Inflammatory macrophage treated with lipopolysaccharide for 1 hour (primary cell): ENCODE measurements around the gene OR2W1.

Source experiments
- DNase-seq, 2 donors: peaks; one replicate each; pipeline ENCODE4 v3.0.0-alpha.2; 2020 to 2022

Gene OR2W1, protein sequence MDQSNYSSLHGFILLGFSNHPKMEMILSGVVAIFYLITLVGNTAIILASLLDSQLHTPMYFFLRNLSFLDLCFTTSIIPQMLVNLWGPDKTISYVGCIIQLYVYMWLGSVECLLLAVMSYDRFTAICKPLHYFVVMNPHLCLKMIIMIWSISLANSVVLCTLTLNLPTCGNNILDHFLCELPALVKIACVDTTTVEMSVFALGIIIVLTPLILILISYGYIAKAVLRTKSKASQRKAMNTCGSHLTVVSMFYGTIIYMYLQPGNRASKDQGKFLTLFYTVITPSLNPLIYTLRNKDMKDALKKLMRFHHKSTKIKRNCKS

DNA sequence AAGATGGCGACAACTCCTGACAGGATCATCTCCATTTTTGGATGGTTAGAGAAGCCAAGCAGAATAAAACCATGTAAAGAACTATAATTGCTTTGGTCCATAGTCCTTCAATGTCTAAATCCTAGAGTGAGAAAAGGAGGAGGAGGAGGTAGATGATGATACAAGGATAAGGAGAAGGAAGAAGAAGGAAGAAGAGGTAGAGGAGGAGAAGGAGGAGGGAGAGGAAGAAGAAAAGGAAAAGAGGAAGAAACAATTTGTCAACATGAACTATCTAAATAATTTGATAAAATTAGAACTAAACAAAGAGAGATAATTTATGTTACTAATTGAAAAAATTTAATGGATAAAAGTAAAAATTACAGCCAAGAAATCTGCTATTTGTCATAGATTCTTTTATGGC is at the start of gene OR2W1:
OR2W1 (minus strand) TSS at position 101 of the 400 bp plus-strand sequence; CDS start at position 101, 0 bp downstream.
- DNase-seq = no peak

DNA sequence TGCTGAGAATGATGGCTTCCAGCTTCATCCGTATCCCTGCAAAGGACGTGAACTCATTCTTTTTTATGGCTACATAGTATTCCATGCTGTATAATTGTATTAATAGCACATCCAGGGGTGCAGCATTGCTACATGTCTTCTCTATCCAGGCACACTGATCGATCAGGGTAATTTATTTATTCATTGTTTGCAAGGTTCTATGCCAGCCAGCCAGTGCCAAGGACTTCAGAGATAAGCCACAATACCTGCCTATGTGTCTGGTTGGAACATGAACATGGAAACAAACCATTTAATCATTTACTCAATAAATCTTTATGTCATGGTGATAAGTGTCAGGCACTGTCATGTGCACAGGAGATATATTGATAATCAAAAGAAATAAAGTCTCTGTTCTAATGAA is 48.0 kb upstream of the OR2W1 start:
- no peak for DNase-seq

DNA sequence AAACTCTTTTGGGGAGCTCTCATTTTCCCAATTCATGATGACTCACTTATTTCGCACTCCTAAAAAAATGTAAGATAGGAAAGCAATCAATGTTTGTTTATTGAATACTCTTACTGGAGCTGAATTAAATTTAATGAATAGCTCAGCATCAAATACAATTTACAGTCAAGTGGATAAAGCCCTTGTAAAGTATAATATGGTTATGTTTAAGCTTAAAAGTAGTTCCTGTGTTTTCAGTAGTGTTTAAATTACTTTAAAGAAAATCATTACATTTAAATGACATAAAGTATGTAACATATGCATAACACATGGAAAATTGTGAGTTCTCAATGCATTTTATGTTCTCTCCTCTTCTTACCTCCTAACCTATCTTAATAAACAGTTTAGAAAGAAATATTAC is 42.2 kb upstream of the OR2W1 start, which contains the start of gene OR2B3:
OR2B3 (minus strand) TSS at position 101 of the 400 bp plus-strand sequence; CDS start at position 36, 65 bp downstream.
- no peak for DNase-seq

DNA sequence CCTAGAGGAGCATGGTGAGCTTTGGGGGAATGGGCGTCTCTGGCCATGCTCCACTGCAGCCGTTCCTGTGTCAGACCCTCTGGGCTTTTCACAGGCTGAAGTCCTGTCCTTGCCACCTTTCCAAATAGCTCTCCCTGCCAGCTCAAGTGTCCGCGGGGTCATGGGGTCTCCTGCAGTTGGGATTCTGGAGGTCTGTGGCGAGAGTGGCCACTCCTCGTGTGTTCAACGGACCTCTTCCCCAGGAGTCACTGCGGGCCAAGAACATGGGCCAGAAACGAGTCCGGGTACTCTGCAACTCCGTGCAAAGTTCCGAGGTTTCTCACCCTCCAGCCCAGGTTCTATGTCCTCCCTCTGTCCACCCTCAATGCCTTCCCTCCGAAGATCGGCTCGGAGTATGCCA is 37.5 kb upstream of the OR2W1 start:
- DNase-seq = no peak

DNA sequence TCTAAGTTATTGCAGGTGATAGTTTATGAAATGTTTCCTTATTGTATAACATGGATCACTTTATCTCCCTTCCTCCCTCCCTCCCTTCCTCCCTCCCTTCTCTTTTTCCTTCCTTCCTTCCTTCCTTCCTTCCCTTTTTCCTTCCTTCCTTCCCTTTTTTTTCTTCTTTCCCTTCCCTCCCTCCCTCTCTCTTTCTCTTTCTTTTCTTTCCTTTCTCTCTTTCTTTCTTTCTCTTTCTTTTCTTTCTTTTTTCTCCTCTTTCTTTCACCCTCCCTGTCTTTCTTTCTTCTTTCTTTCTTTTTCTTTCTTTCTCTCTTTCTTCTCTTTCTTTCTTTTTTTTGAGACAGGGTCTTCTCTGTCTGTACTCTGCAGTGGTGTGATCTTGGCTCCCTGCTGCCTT is 36.3 kb upstream of the OR2W1 start:
- no peak for DNase-seq

DNA sequence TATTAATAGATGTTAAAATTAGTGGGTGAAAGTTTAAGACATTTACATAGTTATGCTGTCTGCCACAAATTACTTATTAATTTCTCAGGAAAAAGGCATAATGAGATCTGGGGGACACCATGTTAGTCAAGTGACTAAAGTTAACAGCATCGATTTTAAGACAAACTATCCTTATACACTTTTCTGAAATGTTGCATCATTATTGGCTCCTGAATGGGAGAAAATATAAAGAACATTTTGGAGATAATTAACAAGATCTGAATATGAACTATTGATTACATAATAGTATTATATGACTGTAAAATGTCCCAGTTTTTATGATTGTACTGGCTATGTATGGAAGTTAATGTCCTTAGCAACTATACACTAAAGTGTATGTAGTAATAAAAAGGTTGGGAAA is 34.2 kb upstream of the OR2W1 start:
- DNase-seq = no peak

DNA sequence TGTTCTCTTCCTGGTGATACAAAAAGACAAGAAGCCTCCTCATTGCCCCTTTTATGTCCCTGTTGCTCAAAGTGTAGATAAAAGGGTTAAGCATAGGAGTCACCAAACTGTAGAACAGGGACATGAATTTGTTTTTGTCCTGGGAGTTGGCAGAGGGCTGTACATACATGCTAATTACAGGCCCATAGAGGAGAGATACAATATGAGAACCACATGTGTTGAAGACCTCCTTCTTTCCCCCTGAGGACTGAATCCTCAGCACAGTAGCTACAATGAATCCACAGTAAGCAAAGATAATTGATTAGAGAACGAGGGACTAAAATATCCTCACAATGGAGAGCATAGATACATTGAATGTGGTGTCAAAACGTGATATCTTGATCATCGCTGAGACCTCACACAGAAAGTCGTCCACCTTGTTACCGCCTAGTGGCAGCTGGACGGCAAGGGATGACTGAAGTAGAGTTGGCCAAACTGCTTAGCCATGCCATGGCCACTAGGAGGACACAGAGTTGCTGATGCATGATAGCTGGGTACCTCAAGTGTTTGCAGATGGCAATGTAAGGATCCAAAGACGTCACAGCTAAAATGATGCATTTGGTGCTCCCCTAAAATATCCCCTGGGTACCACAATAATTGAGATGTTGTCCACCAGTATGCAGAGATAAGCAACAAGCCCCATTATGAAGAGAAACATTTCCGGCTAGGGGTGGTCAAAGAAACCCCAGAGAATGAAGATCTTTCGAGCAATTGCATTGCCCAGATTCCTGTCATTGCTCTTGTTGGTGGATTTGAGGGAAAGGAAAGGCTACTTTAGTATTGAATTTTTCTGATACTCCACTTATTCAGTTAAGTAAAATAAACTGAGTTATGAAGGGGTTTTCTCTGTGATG is 27.1 kb upstream of the OR2W1 start:
- DNase-seq = peak; percentile 4 to 6

DNA sequence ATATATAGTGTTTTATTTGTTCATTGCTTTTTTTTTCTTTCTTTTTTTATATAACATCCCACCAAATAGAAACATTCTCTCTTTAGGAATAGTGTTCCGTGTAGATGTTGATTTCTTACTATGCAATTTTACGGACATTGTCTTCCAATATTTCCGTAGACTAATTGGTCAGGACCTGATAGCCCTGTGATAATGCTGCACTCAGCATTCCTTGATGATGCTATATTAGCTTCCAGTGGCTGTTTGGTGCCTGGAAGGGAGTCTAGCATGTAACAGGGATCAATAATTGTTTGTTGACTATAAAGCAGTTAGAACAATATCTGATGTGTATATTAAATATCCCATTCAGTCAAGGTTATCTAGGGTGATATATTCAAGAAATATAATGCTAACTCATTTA is 6.7 kb upstream of the OR2W1 start:
- DNase-seq = no peak

DNA sequence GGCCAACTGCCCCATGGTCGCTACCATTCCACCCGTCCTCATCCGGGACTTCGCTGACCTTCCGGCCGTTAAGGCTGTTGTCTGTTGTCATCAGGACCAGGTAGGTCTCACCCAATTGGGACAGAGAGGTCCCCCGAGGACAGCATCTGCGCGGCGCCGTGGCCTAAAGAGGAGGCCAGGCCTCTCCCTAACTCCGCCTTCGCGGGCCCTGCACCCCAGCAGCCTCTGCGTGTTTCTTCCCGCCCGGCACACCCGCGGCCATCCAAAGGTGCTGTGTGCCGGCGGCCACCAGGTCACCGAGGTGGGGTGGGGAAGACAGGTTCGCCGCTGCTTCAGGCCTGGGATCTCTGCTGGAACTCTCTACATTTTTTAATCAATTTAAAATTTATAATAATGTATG is 9.0 kb downstream of the OR2W1 start:
- DNase-seq = no peak

DNA sequence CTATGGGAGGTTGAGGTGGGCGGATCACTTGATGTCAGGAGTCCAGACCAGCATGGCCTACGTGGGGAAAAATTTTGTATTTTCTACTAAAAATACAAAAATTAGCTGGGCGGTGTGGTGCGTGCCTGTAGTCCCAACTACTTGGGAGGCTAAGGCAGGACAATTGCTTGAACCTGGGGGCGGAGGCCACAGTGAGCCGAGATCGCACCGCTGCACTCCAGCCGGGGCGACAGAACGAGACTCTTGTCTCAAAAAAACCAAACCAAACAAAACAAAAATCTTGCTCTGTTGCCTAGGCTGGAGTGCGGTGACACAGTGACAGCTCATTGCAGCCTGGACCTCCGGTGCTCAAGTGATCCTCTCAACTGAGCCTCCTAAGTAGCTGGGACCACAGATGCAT is 16.2 kb downstream of the OR2W1 start:
- DNase-seq = no peak

DNA sequence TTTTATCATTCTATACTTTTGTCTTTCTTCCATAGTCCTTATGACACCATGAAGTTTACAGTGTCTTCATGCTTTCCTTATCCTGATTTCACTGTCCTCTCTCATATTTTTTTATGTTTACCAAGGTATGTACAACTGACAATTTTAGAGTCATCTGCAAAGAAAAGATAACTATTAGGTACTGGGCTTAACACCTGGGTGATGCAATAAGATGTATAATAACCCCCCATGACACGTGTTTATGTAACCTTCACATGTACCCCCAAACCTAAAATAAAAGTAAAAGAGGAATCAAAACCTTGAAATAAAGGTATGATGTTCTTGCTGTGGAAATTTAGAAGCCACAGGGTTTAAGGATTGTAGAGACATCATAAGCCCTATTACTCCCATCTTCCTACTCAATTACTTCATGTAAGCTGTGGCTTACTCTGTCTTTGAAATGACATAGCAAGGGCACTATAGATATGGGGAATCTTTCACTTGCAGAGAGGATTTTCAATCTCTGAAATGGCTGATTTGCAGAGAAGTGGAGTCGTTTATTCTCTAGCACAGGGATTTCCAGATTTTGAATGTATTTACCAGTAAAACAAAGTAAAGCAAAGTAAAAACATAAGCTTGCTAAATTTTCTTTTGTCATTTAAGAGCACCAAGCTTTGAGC is 18.9 kb downstream of the OR2W1 start:
- DNase-seq = no peak

DNA sequence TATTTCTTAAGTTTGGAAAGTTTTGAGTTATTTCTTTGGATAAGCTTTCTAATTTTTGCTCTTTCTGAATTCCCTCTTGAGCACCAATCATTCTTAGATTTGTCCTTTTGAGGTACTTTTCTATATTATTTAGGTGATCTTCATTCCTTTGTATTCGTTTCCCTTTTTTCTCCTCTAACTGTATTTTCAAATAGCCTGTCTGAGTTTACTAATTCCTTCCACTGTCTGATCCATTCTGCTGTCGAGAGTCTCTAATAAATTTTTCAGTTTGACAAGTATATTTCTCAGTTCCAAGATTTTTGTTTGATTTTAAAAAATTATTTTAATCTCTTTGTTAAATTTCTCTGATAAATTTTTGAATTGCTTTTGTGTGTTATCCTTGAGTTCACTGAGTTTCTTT is 23.5 kb downstream of the OR2W1 start:
- no peak for DNase-seq

DNA sequence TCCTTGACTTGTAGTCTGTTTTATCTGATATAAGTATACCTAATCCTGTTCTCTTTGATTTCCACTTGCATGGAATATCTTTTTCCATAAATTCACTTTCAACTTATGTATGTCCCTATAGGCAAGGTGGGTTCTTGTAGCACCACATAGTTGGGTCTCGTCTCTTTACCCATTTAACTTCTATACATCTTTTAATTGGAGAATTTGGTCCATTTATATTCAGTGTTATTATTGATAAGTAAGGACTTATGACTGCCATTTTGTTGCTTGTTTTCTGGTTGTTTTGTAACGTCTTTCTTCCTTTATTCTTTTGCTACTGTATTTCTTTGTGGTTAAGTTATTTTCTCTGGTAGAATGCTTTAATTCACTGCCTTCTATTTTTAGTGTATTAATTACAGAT is 25.3 kb downstream of the OR2W1 start:
- no peak for DNase-seq

DNA sequence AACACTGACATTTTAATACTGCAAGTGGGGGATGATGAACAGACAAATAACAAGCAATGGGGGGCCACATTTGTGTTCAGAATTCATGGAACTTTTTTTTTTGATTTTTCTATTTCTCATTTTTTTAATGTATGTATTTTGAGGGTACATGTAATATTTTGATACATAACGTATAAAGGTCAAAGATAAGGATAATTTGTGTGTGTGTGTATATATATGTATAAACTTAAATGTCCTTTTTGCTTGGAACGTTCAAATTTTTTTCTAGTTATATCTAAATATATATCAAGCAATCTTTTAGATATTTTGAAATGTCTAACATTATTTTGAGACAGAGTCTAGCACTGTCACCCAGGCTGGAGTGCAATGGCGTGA is 27.6 kb downstream of the OR2W1 start:
- no peak for DNase-seq

DNA sequence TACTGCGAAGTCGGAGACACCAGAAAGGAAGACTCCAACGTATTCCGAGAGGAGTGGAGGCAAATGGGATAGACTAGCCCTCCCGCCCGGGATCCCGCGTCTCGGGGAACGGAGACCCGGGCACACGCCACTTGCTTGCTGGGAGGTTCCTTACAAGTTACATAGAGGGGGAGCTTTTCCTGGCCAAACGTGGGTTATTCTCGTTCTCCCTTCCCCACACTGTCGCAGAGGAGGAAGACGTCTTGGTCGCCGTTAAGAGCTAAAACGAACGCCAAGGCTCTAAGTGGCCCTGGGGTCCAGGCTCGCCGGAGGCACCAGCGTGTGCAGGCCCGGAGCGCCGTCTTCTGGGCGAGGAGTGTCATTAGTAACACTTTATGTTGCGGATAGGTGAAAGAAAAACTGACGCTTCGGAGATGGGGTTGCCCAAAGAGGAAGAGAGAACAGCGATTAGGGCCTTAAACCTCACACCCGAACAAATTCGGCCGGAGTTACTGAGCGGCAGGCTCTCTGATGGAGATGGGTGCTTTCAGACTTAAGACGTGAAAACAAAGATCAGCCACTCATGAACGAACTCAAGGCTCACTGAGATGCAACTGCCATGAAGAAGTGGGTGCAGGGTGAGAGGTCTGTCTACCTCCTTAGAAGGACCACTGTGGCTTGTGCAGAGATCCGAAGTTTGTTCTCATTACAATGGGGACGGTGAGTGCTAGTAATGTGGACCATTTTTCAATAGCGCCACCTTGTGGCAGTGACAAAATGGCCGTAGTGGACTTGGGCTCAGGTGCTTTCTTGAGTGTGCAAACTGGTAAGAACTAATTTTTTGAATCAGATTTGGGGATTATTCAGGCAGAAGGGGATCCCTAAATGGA is 28.2 kb downstream of the OR2W1 start:
- peak; percentile 49 to 90 for DNase-seq

DNA sequence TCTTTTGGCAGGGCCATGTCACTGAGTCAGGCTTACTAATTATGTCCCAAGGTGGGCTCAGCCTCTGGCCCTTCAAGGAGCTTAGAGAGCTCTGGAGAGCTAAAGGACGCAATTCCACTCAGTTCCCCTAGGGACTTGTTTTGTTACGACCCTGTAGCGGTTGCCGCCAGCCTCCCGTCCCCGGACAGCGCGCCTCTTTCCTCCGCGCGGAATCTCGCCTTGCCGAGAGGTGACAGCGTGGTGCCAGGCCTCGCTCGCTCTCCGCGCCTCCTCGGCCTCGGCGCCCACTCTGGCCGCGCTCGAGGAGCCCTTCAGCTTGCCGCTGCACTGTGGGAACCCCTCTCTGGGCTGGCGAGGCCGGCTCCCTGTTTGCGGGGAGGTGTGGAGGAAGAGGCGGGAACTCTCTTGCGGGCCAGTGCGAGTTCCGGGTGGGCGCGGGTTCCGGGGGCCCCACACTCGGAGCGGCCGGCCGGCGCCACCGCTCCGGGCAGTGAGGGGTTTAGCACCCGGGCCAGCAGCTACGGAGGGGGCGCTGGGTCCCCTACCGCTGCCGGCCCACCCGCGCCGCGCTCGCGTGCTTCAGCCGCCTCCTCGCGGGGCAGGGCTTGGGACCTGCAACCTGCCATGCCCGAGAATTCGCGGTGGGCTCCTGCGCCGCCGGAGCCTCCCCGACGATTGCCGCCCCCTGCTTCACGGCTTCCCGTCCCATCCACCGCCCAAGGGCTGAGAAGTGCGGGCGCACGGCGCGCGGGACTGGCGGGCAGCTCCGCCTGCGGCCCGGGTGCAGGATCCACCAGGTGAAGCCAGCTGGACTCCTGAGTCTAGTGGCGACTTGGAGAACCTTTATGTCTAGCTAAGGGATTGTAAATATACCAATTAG is 30.0 kb downstream of the OR2W1 start:
- DNase-seq = no peak

DNA sequence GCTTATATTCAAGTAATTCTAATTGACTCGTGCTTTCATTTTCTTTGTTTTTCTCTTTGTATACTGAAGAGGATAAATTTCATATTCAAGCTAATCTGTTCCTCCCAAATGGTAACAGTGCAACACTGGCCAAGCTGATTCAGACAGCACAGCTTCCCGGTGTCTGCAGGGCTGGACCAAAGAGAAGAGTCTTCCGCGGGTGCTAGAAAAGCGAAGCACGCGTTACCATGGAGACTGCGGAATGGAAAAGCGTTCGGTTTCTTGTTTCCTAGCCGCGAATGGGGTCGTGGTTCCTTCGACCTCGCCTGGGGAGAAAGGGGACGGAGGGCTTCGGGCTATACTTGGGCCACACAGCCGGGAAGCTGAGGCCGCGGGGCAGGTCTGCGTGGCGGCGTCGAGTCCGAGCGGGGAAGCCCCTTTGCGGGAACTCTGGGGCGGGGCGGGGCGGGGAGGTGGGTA is 33.7 kb downstream of the OR2W1 start:
- peak; percentile 7 to 42 for DNase-seq

DNA sequence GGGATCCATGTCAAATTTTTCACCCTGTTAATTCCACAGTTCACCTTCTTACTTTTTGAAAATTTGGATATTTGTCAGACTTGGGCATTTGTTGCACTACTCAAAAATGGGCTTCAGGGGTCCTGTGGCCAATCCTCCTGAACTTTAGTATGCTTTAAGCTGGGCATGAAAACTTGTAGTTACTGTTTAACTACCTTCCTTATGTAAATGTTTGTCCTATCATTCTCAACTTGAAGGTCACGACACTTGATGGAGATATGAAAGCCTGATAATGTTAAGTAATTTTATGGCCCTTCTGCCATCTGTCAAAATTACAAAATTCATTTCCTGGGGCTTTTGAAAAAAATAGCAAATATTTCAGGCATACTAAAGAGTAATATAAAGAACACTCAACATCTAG is 35.6 kb downstream of the OR2W1 start:
- DNase-seq = no peak

DNA sequence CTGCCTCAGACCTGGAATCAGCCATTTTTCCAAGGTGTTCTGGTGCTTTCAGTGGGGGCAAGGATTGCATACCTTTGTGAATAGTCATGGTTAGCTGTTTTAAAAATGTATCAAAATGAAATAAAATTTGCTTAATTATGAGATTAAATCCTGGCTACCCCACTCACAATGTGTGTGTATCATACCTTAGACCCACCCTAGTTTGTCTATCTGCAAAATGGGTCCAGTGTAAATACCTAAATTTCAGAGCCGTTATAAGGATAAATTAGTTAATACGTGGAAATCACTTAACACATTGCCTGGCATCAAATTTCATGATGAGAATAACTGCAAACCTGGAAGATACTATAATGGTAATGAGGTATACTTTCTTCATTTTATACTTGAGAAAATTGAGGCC is 36.9 kb downstream of the OR2W1 start:
- no peak for DNase-seq

DNA sequence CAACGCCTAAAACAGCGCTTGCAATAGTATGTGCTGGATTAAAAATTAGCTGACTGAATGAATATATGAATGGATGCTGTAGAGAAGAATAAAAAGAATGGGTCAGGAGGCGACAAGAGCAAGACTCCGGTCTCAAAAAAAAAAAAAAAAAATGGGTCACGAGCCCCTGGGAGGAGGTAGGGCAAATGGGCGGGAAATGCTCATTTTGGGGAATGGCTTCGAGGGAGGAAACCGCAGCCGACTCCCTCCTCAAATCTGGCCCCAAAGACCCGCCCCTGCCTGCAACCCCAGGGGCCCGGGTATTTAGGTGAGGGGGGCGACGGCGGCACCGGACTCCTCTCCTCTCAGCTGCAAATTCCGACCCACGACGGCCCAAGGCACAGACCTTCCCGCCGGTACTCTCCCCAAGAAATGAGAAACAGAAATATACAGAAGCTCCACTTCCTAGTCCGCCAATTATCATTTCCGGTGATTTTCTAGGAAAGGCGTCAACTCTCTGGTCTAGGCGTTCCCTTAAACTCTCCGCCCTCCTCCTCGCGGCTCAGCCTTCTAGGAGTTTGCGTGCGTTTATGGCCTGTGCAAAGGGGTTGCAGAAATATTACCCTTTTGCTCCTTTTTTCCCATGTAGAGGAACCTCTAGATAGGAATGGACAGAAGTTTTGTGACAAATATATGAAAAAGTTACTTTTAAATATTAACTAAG is 39.6 kb downstream of the OR2W1 start, which contains the start of gene ZNF311:
ZNF311 (minus strand) TSS at position 133 of the 703 bp plus-strand sequence. CDS start 1,361 bp downstream, outside the sequence.
- DNase-seq = peak; percentile 73 to 81
